HepG2 (cell line): Measurements from ENCODE around the gene UAP1L1. TPM values are rescaled to one million over a fixed set of nuclear protein-coding genes. Genes with fewer than 3 reads are reported as not detected.

Experiments used
- AHR ChIP-seq: IDR thresholded peaks from 2 replicates; pipeline ENCODE4 v1.6.1; 2018; ENCODE audit warnings: missing genetic modification reagents, missing compliant biosample characterization
- ATF7-NPFF ChIP-seq: sonication (generic); formaldehyde crosslinking; IDR thresholded peaks from 2 replicates; pipeline ENCODE4 v1.8.1; 2023; ENCODE audit warnings: mild to moderate bottlenecking, low read depth, missing genetic modification reagents, moderate library complexity
- ELF4 ChIP-seq: sonication (generic); formaldehyde crosslinking; IDR thresholded peaks from 2 replicates; pipeline ENCODE4 v1.5.0; 2020; ENCODE audit warnings: missing genetic modification reagents, mild to moderate bottlenecking, moderate library complexity, borderline replicate concordance
- HES4 ChIP-seq: sonication (generic); formaldehyde crosslinking; IDR thresholded peaks from 2 replicates; pipeline ENCODE4 v1.9.0; 2021; ENCODE audit warnings: mild to moderate bottlenecking, missing genetic modification reagents, borderline replicate concordance
- HMGXB4 ChIP-seq, 2 experiments: sonication (generic) in 1 of 2; formaldehyde crosslinking in 1 of 2; IDR thresholded peaks; 2 replicates each; pipeline versions ENCODE4 v1.4.0 to v1.6.1; 2018 to 2020; ENCODE audit warnings: missing genetic modification reagents in 2 of 2, borderline replicate concordance in 1 of 2, low read depth in 1 of 2, mild to moderate bottlenecking in 1 of 2, missing biosample characterization in 1 of 2
- KDM5A ChIP-seq: fragments of 200-600 bp; sonication (generic); IDR thresholded peaks from 2 replicates; pipeline ENCODE4 v1.7.0; 2018; ENCODE audit warnings: antibody characterized with exemption, mild to moderate bottlenecking, low read length, borderline replicate concordance
- MZF1 ChIP-seq: sonication (generic); formaldehyde crosslinking; IDR thresholded peaks from 2 replicates; pipeline ENCODE4 v1.8.1; 2023; ENCODE audit warnings: mild to moderate bottlenecking, missing genetic modification reagents, borderline replicate concordance
- PAX8 ChIP-seq: sonication (generic); formaldehyde crosslinking; IDR thresholded peaks from 2 replicates; pipeline ENCODE4 v1.8.0; 2022; ENCODE audit warnings: mild to moderate bottlenecking, missing genetic modification reagents, borderline replicate concordance
- PHF21A ChIP-seq: sonication (generic); formaldehyde crosslinking; IDR thresholded peaks from 2 replicates; pipeline ENCODE4 v1.5.0; 2020; ENCODE audit warnings: mild to moderate bottlenecking, missing genetic modification reagents
- REL ChIP-seq: sonication (generic); formaldehyde crosslinking; conservative IDR thresholded peaks from 2 replicates; pipeline ENCODE4 v1.8.0; 2022; ENCODE audit warnings: mild to moderate bottlenecking, missing genetic modification reagents, moderate library complexity
- ZC3H13 ChIP-seq: sonication (generic); formaldehyde crosslinking; IDR thresholded peaks from 2 replicates; pipeline ENCODE4 v1.8.1; 2023; ENCODE audit warnings: mild to moderate bottlenecking, missing genetic modification reagents, moderate library complexity
- ZFP90 ChIP-seq: sonication (generic); formaldehyde crosslinking; IDR thresholded peaks from 2 replicates; pipeline ENCODE4 v1.8.0; 2022; ENCODE audit warnings: missing genetic modification reagents, mild to moderate bottlenecking, inconsistent platforms, borderline replicate concordance
- ZMYM2 ChIP-seq: sonication (generic); formaldehyde crosslinking; IDR thresholded peaks from 2 replicates; pipeline ENCODE4 v1.8.0; 2022; ENCODE audit warnings: mild to moderate bottlenecking, missing genetic modification reagents
- ZMYM3 ChIP-seq: sonication (generic); formaldehyde crosslinking; IDR thresholded peaks from 2 replicates; pipeline ENCODE4 v1.5.1; 2020; ENCODE audit warnings: mild to moderate bottlenecking, missing genetic modification reagents
- ZNF143 ChIP-seq: sonication (generic); formaldehyde crosslinking; IDR thresholded peaks from 2 replicates; pipeline ENCODE4 v1.4.0; 2020; ENCODE audit warnings: missing genetic modification reagents
- ZNF292 ChIP-seq: sonication (generic); formaldehyde crosslinking; IDR thresholded peaks from 2 replicates; pipeline ENCODE4 v1.8.1; 2022; ENCODE audit warnings: mild to moderate bottlenecking, low read depth, missing genetic modification reagents, borderline replicate concordance
- ZNF607 ChIP-seq: sonication (generic); formaldehyde crosslinking; IDR thresholded peaks from 2 replicates; pipeline ENCODE4 v1.5.1; 2020; ENCODE audit warnings: missing genetic modification reagents, mild to moderate bottlenecking, borderline replicate concordance
- ZNF687 ChIP-seq: sonication (generic); formaldehyde crosslinking; IDR thresholded peaks from 2 replicates; pipeline ENCODE4 v1.5.1; 2020; ENCODE audit warnings: mild to moderate bottlenecking, missing genetic modification reagents, moderate library complexity
- ZNF777 ChIP-seq: sonication (generic); formaldehyde crosslinking; IDR thresholded peaks from 2 replicates; pipeline ENCODE4 v1.4.0; 2020; ENCODE audit warnings: missing genetic modification reagents
- ZSCAN5A ChIP-seq: sonication (generic); formaldehyde crosslinking; IDR thresholded peaks from 2 replicates; pipeline ENCODE4 v1.8.0; 2022; ENCODE audit warnings: mild to moderate bottlenecking, missing genetic modification reagents, borderline replicate concordance
- polyA plus RNA-seq, 8 experiments: library from polyadenylated mRNA; depleted of rRNA in 3 of 8; stranded (reverse) in 7 of 8; unstranded in 1 of 8; fragments of >200 nt; fragmentation: Illumina TruSeq in 4 of 8; extraction: Trizol in 4 of 8; gene quantifications; 2 replicates each; pipeline versions ENCODE4 v1.2.1 to v1.2.3, GENCODE V29; 2011 to 2016; ENCODE audit warnings: low read depth in 4 of 8, missing spikeins in 1 of 8, mixed read lengths in 1 of 8; ENCODE audit not compliant: insufficient read depth in 1 of 8
- total RNA-seq, 5 experiments: library from RNA; depleted of rRNA; stranded (reverse); fragments of >200 nt; fragmentation: Illumina TruSeq; extraction: Trizol; gene quantifications; 2 replicates each; pipeline ENCODE4 v1.2.3, GENCODE V29; 2016; ENCODE audit warnings: low read depth in 1 of 5
- TF ChIP-seq, protein P1 (sequence below): IDR thresholded peaks from 2 replicates; pipeline ENCODE4 v1.6.1; 2012; ENCODE audit warnings: inconsistent platforms

Gene UAP1L1
- total and polyA plus RNA-seq, 2 of the 13 experiments (the other 11 are each of a cell fraction or from before 2014, with no cell fraction given), result 5.4 to 6.4 TPM

- TF ChIP-seq ZMYM2 (CRISPR knock-in tag), result no peak
- no peak for TF ChIP-seq ZMYM3 (CRISPR knock-in tag)
- TF ChIP-seq ZSCAN5A (CRISPR knock-in tag), result no peak
- TF ChIP-seq PHF21A (CRISPR knock-in tag), result 0 out of 2 replicates have a peak, but pooled peaks have one; percentile 44
- no peak for TF ChIP-seq ZFP90 (CRISPR knock-in tag)
- peak; percentile 76 for TF ChIP-seq ZC3H13 (CRISPR knock-in tag)
- TF ChIP-seq, protein P1, sequence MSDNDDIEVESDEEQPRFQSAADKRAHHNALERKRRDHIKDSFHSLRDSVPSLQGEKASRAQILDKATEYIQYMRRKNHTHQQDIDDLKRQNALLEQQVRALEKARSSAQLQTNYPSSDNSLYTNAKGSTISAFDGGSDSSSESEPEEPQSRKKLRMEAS, result peak; percentile 52
- no peak for TF ChIP-seq HES4
- TF ChIP-seq ELF4 (CRISPR knock-in tag), result no peak
- peak; percentile 86 for TF ChIP-seq ZNF777
- TF ChIP-seq ZNF607 (CRISPR knock-in tag), result no peak; the same call in 1 of the 2 replicates
- TF ChIP-seq AHR (CRISPR knock-in tag), result no peak
- peak in 1 of 2 experiments; percentile 54; a peak in 1 of 4 replicates for TF ChIP-seq HMGXB4 (CRISPR knock-in tag; IDR thresholded peaks at IDR 0.05; ENCODE audit: borderline replicate concordance in 1 of 2, low read depth in 1 of 2)
- TF ChIP-seq ZNF687 (CRISPR knock-in tag), result peak; percentile 80
- peak; percentile 39; the same call in 1 of the 2 replicates for TF ChIP-seq REL (CRISPR knock-in tag)
- TF ChIP-seq MZF1 (CRISPR knock-in tag), result 0 out of 2 replicates have a peak, but pooled peaks have one; percentile 29
- no peak for TF ChIP-seq ZNF143
- TF ChIP-seq ZNF292 (CRISPR knock-in tag), result 0 out of 2 replicates have a peak, but pooled peaks have one; percentile 56
- no peak for TF ChIP-seq KDM5A
- TF ChIP-seq PAX8 (CRISPR knock-in tag), result no peak
- TF ChIP-seq ATF7-NPFF, result peak; percentile 25; the same call in 1 of the 2 replicates
Observed at GRCh38 chr9:137111788-137112563, 34.7 kb downstream of the UAP1L1 start (continued).
